MM.1S (cell line): ENCODE data around the gene GPATCH8.
"Not testable (repeated sequence)": the region's sequence is repeated elsewhere in the genome, so short reads cannot be mapped to it uniquely, and the experiment has no call there.

Experiments
- DNase-seq: peaks from one replicate; pipeline ENCODE4 v3.0.0-alpha.2; 2015
- H2AFZ ChIP-seq: fragments of 300-600 bp; sonication (generic); 2 replicates; pipeline ENCODE4 v1.6.0; 2016; ENCODE audit warnings: antibody characterized with exemption, low read length
- H3F3A ChIP-seq: fragments of 300-600 bp; sonication (generic); 2 replicates; pipeline ENCODE4 v1.6.1; 2016; ENCODE audit warnings: mild to moderate bottlenecking, antibody characterized with exemption, low read length, moderate library complexity, mixed read lengths; ENCODE audit not compliant: insufficient read depth
- H3K27ac ChIP-seq: fragments of 300-600 bp; sonication (generic); 2 replicates; pipeline ENCODE4 v1.5.1; 2016; ENCODE audit warnings: mild to moderate bottlenecking, low read length
- H3K27me3 ChIP-seq: fragments of 300-600 bp; sonication (generic); replicated peaks from 2 replicates; pipeline ENCODE4 v1.6.0; 2016; ENCODE audit warnings: low read length; ENCODE audit not compliant: insufficient read depth
- H3K36me3 ChIP-seq: fragments of 300-600 bp; sonication (generic); replicated peaks from 2 replicates; pipeline ENCODE4 v1.6.1; 2016; ENCODE audit warnings: mild to moderate bottlenecking, low read length, mixed read lengths; ENCODE audit not compliant: insufficient read depth
- H3K4me1 ChIP-seq: fragments of 300-600 bp; sonication (generic); 2 replicates; pipeline ENCODE4 v1.6.1; 2016; ENCODE audit warnings: low read length, mixed read lengths
- H3K4me2 ChIP-seq: fragments of 300-600 bp; sonication (generic); 2 replicates; pipeline ENCODE4 v1.6.0; 2016; ENCODE audit warnings: low read depth, low read length
- H3K4me3 ChIP-seq: fragments of 300-600 bp; sonication (generic); 2 replicates; pipeline ENCODE4 v1.5.1; 2016; ENCODE audit warnings: low read length, mixed read lengths
- H3K79me2 ChIP-seq: fragments of 300-600 bp; sonication (generic); 2 replicates; pipeline ENCODE4 v1.6.1; 2016; ENCODE audit warnings: mixed run types, low read length, mixed read lengths
- H3K9ac ChIP-seq: fragments of 300-600 bp; sonication (generic); 2 replicates; pipeline ENCODE4 v1.6.1; 2016; ENCODE audit warnings: low read length, mixed read lengths
- H3K9me2 ChIP-seq: fragments of 300-600 bp; sonication (generic); replicated peaks from 2 replicates; pipeline ENCODE4 v1.6.1; 2016; ENCODE audit warnings: mild to moderate bottlenecking, low read length, mixed read lengths; ENCODE audit not compliant: insufficient read depth
- H3K9me3 ChIP-seq: fragments of 300-600 bp; sonication (generic); replicated peaks from 2 replicates; pipeline ENCODE4 v1.6.1; 2016; ENCODE audit warnings: mild to moderate bottlenecking, low read length, mixed read lengths; ENCODE audit not compliant: insufficient read depth
- H4K20me1 ChIP-seq: fragments of 300-600 bp; sonication (generic); 2 replicates; pipeline ENCODE4 v1.6.1; 2016; ENCODE audit warnings: mild to moderate bottlenecking, low read length, moderate library complexity, mixed read lengths; ENCODE audit not compliant: insufficient read depth
- EZH2 ChIP-seq: fragments of 300-600 bp; sonication (generic); optimal IDR thresholded peaks from 2 replicates; pipeline ENCODE3; 2017; ENCODE audit warnings: low read depth, mild to moderate bottlenecking, antibody characterized with exemption, low read length, mixed read lengths
- EZH2phosphoT487 ChIP-seq: fragments of 300-600 bp; sonication (generic); IDR thresholded peaks from 2 replicates; pipeline ENCODE4 v1.6.1; 2018; ENCODE audit warnings: antibody characterized with exemption, low read length
- TF ChIP-seq, protein P1 (sequence below): fragments of 300-600 bp; sonication (generic); IDR thresholded peaks from 2 replicates; pipeline ENCODE4 v1.5.1; 2016; ENCODE audit warnings: antibody characterized with exemption, low read length, mixed read lengths

The GPATCH8 gene

DNA sequence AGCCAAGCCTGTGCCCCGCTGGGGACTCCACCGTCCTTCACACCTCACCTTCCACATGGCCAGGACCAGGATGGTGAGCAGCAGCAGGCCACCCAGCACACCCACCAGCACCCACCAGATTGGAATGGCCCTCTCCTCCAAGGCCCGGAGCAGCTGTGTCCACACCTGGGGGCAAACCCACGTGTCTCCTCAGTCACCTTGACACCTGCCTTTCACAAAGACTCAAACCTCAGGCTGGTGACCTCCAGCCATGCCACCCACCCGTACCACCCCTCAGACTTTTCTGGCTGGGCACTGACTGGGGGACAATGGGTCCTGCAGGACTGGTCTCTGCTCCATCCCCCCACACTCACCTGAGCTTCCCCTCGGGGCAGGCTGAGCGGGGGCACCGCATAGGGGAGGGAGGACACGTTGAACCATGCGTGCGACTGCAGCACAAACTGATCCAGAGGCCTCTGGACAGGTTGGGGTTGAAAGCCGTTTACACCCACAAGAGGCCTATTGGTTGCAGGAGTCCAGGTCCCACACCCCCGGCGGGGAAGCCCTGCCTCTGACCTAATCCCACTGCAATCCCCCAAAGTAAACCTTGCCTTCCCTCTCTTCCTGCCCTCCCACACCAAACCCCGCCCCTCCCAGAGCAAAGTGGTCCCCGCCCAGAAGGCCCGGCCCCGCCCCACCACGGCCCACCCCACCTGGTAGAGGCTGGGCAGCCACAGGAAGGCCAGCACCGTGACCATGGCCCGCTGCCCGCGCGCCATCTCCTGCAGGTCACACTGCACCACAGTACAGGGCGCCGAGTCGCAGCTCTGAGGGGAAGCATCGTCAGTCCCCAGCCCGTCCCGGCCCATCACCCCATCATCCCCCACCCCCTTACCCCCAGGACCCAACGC, 128.7 kb downstream of the GPATCH8 start:
- Histone ChIP-seq H3K36me3 (no peaks in the 10 kb centered on the region), H3K27ac (no peak overlapping the region), H3K9me3 (no peaks in the 10 kb centered on the region), H2AFZ (no peak overlapping the region), H3K4me3 (no peak overlapping the region), H4K20me1 (no peaks in the 10 kb centered on the region), H3K27me3 (peaks cover 34% of the 10 kb centered on the region), H3K9ac (no peak overlapping the region), H3K79me2 (no peaks in the 10 kb centered on the region), H3K9me2 (no peaks in the 10 kb centered on the region), H3K4me2 (no peak overlapping the region), H3F3A (no peaks in the 10 kb centered on the region), H3K4me1 (no peaks in the 10 kb centered on the region)
- DNase-seq, result no peak
- no peak for TF ChIP-seq EZH2phosphoT487
- TF ChIP-seq, protein P1, sequence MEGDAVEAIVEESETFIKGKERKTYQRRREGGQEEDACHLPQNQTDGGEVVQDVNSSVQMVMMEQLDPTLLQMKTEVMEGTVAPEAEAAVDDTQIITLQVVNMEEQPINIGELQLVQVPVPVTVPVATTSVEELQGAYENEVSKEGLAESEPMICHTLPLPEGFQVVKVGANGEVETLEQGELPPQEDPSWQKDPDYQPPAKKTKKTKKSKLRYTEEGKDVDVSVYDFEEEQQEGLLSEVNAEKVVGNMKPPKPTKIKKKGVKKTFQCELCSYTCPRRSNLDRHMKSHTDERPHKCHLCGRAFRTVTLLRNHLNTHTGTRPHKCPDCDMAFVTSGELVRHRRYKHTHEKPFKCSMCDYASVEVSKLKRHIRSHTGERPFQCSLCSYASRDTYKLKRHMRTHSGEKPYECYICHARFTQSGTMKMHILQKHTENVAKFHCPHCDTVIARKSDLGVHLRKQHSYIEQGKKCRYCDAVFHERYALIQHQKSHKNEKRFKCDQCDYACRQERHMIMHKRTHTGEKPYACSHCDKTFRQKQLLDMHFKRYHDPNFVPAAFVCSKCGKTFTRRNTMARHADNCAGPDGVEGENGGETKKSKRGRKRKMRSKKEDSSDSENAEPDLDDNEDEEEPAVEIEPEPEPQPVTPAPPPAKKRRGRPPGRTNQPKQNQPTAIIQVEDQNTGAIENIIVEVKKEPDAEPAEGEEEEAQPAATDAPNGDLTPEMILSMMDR, result no peak
- no peak for TF ChIP-seq EZH2

DNA sequence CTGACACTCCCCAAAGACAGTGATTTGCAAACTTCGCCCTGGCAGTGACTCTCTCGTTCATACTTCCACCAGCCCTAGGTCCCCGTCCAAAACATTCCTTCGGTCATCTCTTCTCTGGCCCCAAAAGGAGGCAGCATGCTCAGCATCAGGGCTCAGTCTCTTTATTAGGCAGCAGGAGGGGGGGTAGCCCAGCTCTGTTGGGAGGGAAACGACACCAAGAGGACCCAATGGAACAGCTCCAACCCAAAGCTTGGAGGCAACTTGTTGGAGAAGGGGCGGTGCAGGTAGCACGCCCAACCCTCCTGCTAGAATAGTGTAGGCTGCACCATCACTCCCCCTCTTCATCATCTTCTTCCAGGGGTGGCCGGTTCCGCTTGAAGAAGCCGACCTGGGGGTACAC, 131.2 kb downstream of the GPATCH8 start:
- DNase-seq, result no peak
- Histone ChIP-seq H3K9me3 (no peaks in the 10 kb centered on the region), H3K27ac (no peak overlapping the region), H3K9ac (no peak overlapping the region), H2AFZ (no peak overlapping the region), H3K9me2 (no peaks in the 10 kb centered on the region), H3K4me3 (no peak overlapping the region), H3K36me3 (no peaks in the 10 kb centered on the region), H3K4me2 (no peak overlapping the region), H4K20me1 (no peaks in the 10 kb centered on the region), H3K27me3 (peaks cover 26% of the 10 kb centered on the region), H3K79me2 (no peaks in the 10 kb centered on the region), H3F3A (no peaks in the 10 kb centered on the region), H3K4me1 (no peaks in the 10 kb centered on the region)
- no peak for TF ChIP-seq EZH2
- no peak for TF ChIP-seq EZH2phosphoT487
- TF ChIP-seq, protein P1, result no peak

DNA sequence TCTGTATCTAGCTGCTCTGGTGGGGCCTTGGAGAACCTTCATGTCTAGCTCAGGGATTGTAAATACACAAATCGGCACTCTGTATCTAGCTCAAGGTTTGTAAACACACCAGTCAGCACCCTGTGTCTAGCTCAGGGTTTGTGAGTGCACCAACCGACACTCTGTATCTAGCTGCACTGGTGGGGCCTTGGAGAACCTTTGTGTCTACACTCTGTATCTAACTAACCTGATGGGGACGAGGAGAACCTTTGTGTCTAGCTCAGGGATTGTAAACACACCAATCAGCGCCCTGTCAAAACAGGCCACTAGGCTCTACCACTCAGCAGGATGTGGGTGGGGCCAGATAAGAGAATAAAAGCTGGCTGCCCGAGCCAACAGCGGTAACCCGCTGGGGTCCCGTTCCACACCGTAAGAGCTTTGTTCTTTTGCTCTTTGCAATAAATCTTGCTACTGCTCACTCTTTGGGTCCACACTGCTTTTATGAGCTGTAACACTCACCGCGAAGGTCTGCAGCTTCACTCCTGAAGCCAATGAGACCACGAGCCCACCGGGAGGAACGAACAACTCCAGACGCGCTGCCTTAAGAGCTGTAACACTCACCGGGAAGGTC, 133.7 kb downstream of the GPATCH8 start:
- H3K79me2 ChIP-seq, H3K4me3 ChIP-seq, H3K9me3 ChIP-seq, H3K9ac ChIP-seq, H3K36me3 ChIP-seq, H3K4me2 ChIP-seq, H3K9me2 ChIP-seq, DNase-seq, H3K4me1 ChIP-seq, H2AFZ ChIP-seq, H3F3A ChIP-seq, H3K27ac ChIP-seq, H4K20me1 ChIP-seq: not testable (repeated sequence)
- H3K27me3 ChIP-seq, result peaks cover 47% of the 10 kb centered on the region

DNA sequence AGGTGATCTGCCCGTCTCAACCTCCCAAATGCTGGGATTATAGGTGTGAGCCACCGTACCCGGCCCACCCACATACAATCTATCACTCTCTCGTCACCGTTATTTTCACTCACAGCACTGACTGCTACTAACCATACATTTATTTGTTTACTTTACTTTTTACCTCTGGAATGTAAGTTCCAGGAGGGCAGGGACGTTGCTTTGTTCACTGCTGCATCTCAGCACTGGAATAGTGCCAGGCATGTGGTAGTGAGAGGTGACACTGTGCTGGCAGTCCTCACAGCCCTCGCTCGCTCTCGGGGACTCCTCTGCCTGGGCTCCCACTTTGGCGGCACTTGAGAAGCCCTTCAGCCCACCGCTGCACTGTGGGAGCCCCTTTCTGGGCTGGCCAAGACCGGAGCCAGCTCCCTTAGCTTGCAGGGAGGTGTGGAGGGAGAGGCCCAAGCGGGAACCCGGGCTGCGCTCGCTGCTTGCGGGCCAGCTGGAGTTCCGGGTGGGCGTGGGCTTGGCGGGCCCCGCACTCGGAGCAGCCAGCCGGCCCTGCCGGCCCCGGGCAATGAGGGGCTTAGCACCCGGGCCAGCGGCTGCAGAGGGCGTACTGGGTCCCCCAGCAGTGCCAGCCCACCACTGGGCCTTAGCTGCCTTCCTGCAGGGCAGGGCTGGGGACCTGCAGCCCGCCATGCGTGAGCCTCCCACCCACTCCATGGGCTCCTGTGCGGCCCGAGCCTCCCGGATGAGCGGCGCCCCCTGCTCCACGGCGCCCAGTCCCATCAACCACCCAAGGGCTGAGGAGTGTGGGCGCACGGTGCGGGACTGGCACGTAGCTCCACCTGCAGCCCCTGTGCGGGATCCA, 134.6 kb downstream of the GPATCH8 start:
- H3K27me3 ChIP-seq, result peaks cover 50% of the 10 kb centered on the region
- not testable (repeated sequence) for H3F3A ChIP-seq, H3K9ac ChIP-seq, H4K20me1 ChIP-seq, H3K79me2 ChIP-seq, H3K36me3 ChIP-seq, H3K27ac ChIP-seq, H3K9me3 ChIP-seq, H2AFZ ChIP-seq, H3K4me3 ChIP-seq, H3K9me2 ChIP-seq, H3K4me1 ChIP-seq, H3K4me2 ChIP-seq, DNase-seq
